Occipital lobe (tissue), 2 donors: ENCODE results near the gene ZCCHC18. TPM values are rescaled to one million over a fixed set of nuclear protein-coding genes. Genes with fewer than 3 reads are reported as not detected.
"Not testable (repeated sequence)": the region's sequence is repeated elsewhere in the genome, so short reads cannot be mapped to it uniquely, and the experiment has no call there.

Experiments used
- DNase-seq: peaks from one replicate; lab custom pipeline; 2025; lab: John Stamatoyannopoulos, UW
- total RNA-seq: library from RNA; depleted of rRNA; stranded (reverse); fragments of >200 nt; gene quantifications from one replicate; pipeline ENCODE4 v1.2.3, GENCODE V29; 2014

Gene ZCCHC18
- total RNA-seq: 12.0 TPM

- DNase-seq: peak; percentile 19
Observed at GRCh38 chrX:104112326-104112951, at the start of gene ZCCHC18. Gene ZCCHC18 (plus strand): TSS chrX:104112523. CDS start chrX:104114112, 1,589 bp downstream.

- DNase-seq: not testable (repeated sequence)
Observed at GRCh38 chrX:104062636-104063035, 49.7 kb upstream of the ZCCHC18 start.

GRCh38 chrX:104075778-104076445 is 36.4 kb upstream of the ZCCHC18 start, which contains the start of gene TMSB15C:
Gene TMSB15C (minus strand): TSS chrX:104076236.
- DNase-seq: not testable (repeated sequence)

GRCh38 chrX:104077854-104078253 is 34.5 kb upstream of the ZCCHC18 start:
- not testable (repeated sequence) for DNase-seq

- DNase-seq: no peak
Observed at GRCh38 chrX:104084063-104084462, 28.3 kb upstream of the ZCCHC18 start.

- DNase-seq: no peak
Observed at GRCh38 chrX:104084534-104085277, 27.6 kb upstream of the ZCCHC18 start.

GRCh38 chrX:104085477-104085876 is 26.8 kb upstream of the ZCCHC18 start:
- no peak for DNase-seq

- no peak for DNase-seq
Observed at GRCh38 chrX:104085919-104086318, 26.4 kb upstream of the ZCCHC18 start.

GRCh38 chrX:104098151-104098808 is 14.0 kb upstream of the ZCCHC18 start:
- DNase-seq: no peak

GRCh38 chrX:104098919-104099318 is 13.4 kb upstream of the ZCCHC18 start:
- DNase-seq: no peak

GRCh38 chrX:104104676-104105075 is 7.6 kb upstream of the ZCCHC18 start:
- no peak for DNase-seq

GRCh38 chrX:104105330-104106262 is 6.7 kb upstream of the ZCCHC18 start:
- no peak for DNase-seq

- no peak for DNase-seq
Observed at GRCh38 chrX:104108955-104109354, 3.4 kb upstream of the ZCCHC18 start.

GRCh38 chrX:104110491-104111240 is 1.7 kb upstream of the ZCCHC18 start:
- DNase-seq: not testable (repeated sequence)

GRCh38 chrX:104113222-104113965 is 1.1 kb downstream of the ZCCHC18 start:
- peak; percentile 46 for DNase-seq

- no peak for DNase-seq
Observed at GRCh38 chrX:104117759-104118158, 5.4 kb downstream of the ZCCHC18 start.

- no peak for DNase-seq
Observed at GRCh38 chrX:104118765-104119164, 6.4 kb downstream of the ZCCHC18 start.

GRCh38 chrX:104122829-104123228 is 10.5 kb downstream of the ZCCHC18 start:
- no peak for DNase-seq

- DNase-seq: no peak
Observed at GRCh38 chrX:104126856-104127255, 14.5 kb downstream of the ZCCHC18 start.
